HepG2 (cell line): ENCODE measurements around the gene RBFOX1. TPM values are rescaled to one million over a fixed set of nuclear protein-coding genes. Genes with fewer than 3 reads are reported as not detected.

Source experiments
- ARID4A ChIP-seq: sonication (generic); formaldehyde crosslinking; IDR thresholded peaks from 2 replicates; pipeline ENCODE4 v1.5.0; 2020; ENCODE audit warnings: mild to moderate bottlenecking, missing genetic modification reagents, borderline replicate concordance
- LBX2 ChIP-seq: sonication (generic); formaldehyde crosslinking; IDR thresholded peaks from 2 replicates; pipeline ENCODE4 v1.5.0; 2020; ENCODE audit warnings: missing genetic modification reagents, mild to moderate bottlenecking, borderline replicate concordance
- TAF15 ChIP-seq: fragments of 200-400 bp; formaldehyde crosslinking; IDR thresholded peaks from one replicate; pipeline ENCODE4 v1.6.1; 2018; ENCODE audit warnings: mild to moderate bottlenecking, low read depth, low read length; ENCODE audit not compliant: poor library complexity, severe bottlenecking
- ZNF142 ChIP-seq: sonication (generic); formaldehyde crosslinking; IDR thresholded peaks from 2 replicates; pipeline ENCODE4 v1.4.0; 2020; ENCODE audit warnings: missing genetic modification reagents
- ZNF558 ChIP-seq: sonication (generic); formaldehyde crosslinking; IDR thresholded peaks from 2 replicates; pipeline ENCODE4 v1.9.0; 2022; ENCODE audit warnings: mild to moderate bottlenecking, missing genetic modification reagents, borderline replicate concordance
- polyA plus RNA-seq, 8 experiments: library from polyadenylated mRNA; depleted of rRNA in 3 of 8; stranded (reverse) in 7 of 8; unstranded in 1 of 8; fragments of >200 nt; fragmentation: Illumina TruSeq in 4 of 8; extraction: Trizol in 4 of 8; gene quantifications; 2 replicates each; pipeline versions ENCODE4 v1.2.1 to v1.2.3, GENCODE V29; 2011 to 2016; ENCODE audit warnings: low read depth in 4 of 8, missing spikeins in 1 of 8, mixed read lengths in 1 of 8; ENCODE audit not compliant: insufficient read depth in 1 of 8
- total RNA-seq, 5 experiments: library from RNA; depleted of rRNA; stranded (reverse); fragments of >200 nt; fragmentation: Illumina TruSeq; extraction: Trizol; gene quantifications; 2 replicates each; pipeline ENCODE4 v1.2.3, GENCODE V29; 2016; ENCODE audit warnings: low read depth in 1 of 5

The RBFOX1 gene
- total and polyA plus RNA-seq, 2 of the 13 experiments (the other 11 are each of a cell fraction or from before 2014, with no cell fraction given) = not detected

- TF ChIP-seq ZNF142 (CRISPR knock-in tag) (no peak), LBX2 (no peak), TAF15 (no peak), ZNF558 (CRISPR knock-in tag) (no peak), ARID4A (CRISPR knock-in tag) (no peak)
Observed at GRCh38 chr16:7511549-7512260, 179.1 kb downstream of the RBFOX1 start (continued).
